Neuronal stem cell (in vitro differentiated cells): Measurements from ENCODE around the gene RAPH1.

Experiments
- DNase-seq: peaks from one replicate; pipeline ENCODE4 v3.0.0-alpha.2; 2013; ENCODE audit warnings: low spot score
- H2AFZ ChIP-seq: one replicate; pipeline ENCODE4 v1.6.1; 2013; ENCODE audit warnings: mild to moderate bottlenecking, low read length, inconsistent platforms
- H2AK5ac ChIP-seq: 2 replicates; pipeline ENCODE4 v1.6.1; 2013; ENCODE audit warnings: low read depth, mild to moderate bottlenecking, inconsistent platforms, low read length, moderate library complexity, mixed read lengths
- H2BK120ac ChIP-seq: 2 replicates; pipeline ENCODE4 v1.6.1; 2013; ENCODE audit warnings: low read depth, mild to moderate bottlenecking, inconsistent platforms, low read length, moderate library complexity, mixed read lengths
- H2BK12ac ChIP-seq: one replicate; pipeline ENCODE4 v1.6.1; 2013; ENCODE audit warnings: low read length, inconsistent platforms
- H2BK15ac ChIP-seq: 2 replicates; pipeline ENCODE4 v1.6.1; 2013; ENCODE audit warnings: mild to moderate bottlenecking, low read length, inconsistent platforms, mixed read lengths
- H2BK5ac ChIP-seq: one replicate; pipeline ENCODE4 v1.6.1; 2013; ENCODE audit warnings: inconsistent platforms, mild to moderate bottlenecking, low read length, moderate library complexity
- H3K14ac ChIP-seq: one replicate; pipeline ENCODE4 v1.6.1; 2013; ENCODE audit warnings: low read length, inconsistent platforms
- H3K18ac ChIP-seq: 2 replicates; pipeline ENCODE4 v1.6.1; 2013; ENCODE audit warnings: low read length, inconsistent platforms
- H3K23ac ChIP-seq: 2 replicates; pipeline ENCODE4 v1.6.1; 2013; ENCODE audit warnings: low read depth, mild to moderate bottlenecking, mixed read lengths, low read length, inconsistent platforms; ENCODE audit not compliant: poor library complexity
- H3K27ac ChIP-seq: replicated peaks from 3 replicates; pipeline ENCODE4 v1.5.1; 2013; ENCODE audit warnings: low read length, inconsistent platforms
- H3K27me3 ChIP-seq, 3 experiments: 2 replicates each; pipeline ENCODE4 v1.6.1; 2013; ENCODE audit warnings: low read length in 3 of 3, mild to moderate bottlenecking in 2 of 3, inconsistent platforms in 1 of 3, low read depth in 1 of 3, mixed read lengths in 1 of 3, moderate library complexity in 1 of 3; ENCODE audit not compliant: control insufficient read depth in 3 of 3, insufficient read depth in 3 of 3
- H3K36me3 ChIP-seq, 2 donors: replicated peaks in 1 of 2; 2 replicates each; pipeline ENCODE4 v1.6.1; 2013; ENCODE audit warnings: low read length in 2 of 2; ENCODE audit not compliant: control insufficient read depth in 2 of 2, insufficient read depth in 2 of 2
- H3K4ac ChIP-seq: 2 replicates; pipeline ENCODE4 v1.6.1; 2013; ENCODE audit warnings: inconsistent platforms, mild to moderate bottlenecking, low read length, moderate library complexity
- H3K4me1 ChIP-seq, 2 donors: 1 replicate in 1 of 2; 2 replicates in 1 of 2; pipeline ENCODE4 v1.6.1; 2013; ENCODE audit warnings: low read length in 2 of 2, low read depth in 1 of 2; ENCODE audit not compliant: control insufficient read depth in 2 of 2, insufficient read depth in 1 of 2
- H3K4me2 ChIP-seq: one replicate; pipeline ENCODE4 v1.6.1; 2013; ENCODE audit warnings: mild to moderate bottlenecking, low read length, inconsistent platforms; ENCODE audit not compliant: insufficient read depth, poor library complexity, severe bottlenecking
- H3K4me3 ChIP-seq, 2 donors: 2 replicates each; pipeline ENCODE4 v1.5.1; 2013; ENCODE audit warnings: low read length in 2 of 2, mild to moderate bottlenecking in 2 of 2, inconsistent platforms in 1 of 2, moderate library complexity in 1 of 2
- H3K79me1 ChIP-seq: one replicate; pipeline ENCODE4 v1.6.1; 2013; ENCODE audit warnings: low read depth, mild to moderate bottlenecking, inconsistent platforms, low read length, moderate library complexity
- H3K9ac ChIP-seq: one replicate; pipeline ENCODE4 v1.6.1; 2013; ENCODE audit warnings: mild to moderate bottlenecking, low read depth, low read length, inconsistent platforms; ENCODE audit not compliant: poor library complexity
- H3K9me3 ChIP-seq, 2 donors: replicated peaks in 1 of 2; 2 replicates each; pipeline versions ENCODE3 to v1.6.1; 2013; ENCODE audit warnings: low read length in 2 of 2, mild to moderate bottlenecking in 2 of 2, inconsistent platforms in 1 of 2, low read depth in 1 of 2, mixed read lengths in 1 of 2, moderate library complexity in 1 of 2; ENCODE audit not compliant: control insufficient read depth in 2 of 2, insufficient read depth in 1 of 2
- H4K8ac ChIP-seq: one replicate; pipeline ENCODE4 v1.6.1; 2013; ENCODE audit warnings: low read depth, mild to moderate bottlenecking, inconsistent platforms, low read length, moderate library complexity
- H4K91ac ChIP-seq: one replicate; pipeline ENCODE4 v1.6.1; 2013; ENCODE audit warnings: low read length, low read depth, mild to moderate bottlenecking, inconsistent platforms; ENCODE audit not compliant: poor library complexity
- WGBS, 2 donors: extraction: QIAGEN DNeasy Blood & Tissue Kit; methylation state at CpG; one replicate each; pipeline ENCODE4 v1.1.7; 2013; ENCODE audit warnings: missing lambda C conversion rate in 2 of 2, mixed read lengths in 1 of 2; ENCODE audit not compliant: insufficient read length in 2 of 2, insufficient replicate concordance in 1 of 2; ENCODE audit errors: extremely low coverage in 2 of 2; 5-methylcytosine and 5-hydroxymethylcytosine counted together

RAPH1 gene

DNA sequence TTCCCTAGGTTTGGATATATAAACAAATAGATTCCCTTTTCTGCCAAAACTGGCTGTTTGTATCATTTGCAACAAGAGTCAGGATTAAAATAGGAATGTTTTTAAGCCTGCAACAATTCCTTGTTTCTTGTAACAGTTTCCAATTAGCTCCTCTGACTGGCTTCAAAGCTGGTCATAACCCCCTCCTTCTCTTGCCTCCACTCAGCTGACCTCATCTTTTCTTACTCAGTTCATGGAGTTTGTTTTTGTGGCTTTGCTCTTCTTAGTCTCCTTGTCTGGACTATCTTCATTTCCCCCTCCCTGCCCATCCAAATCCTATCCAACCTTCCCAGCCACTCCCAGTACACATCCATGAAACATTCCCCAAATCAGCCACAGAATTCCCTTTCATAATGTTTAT is 14.3 kb upstream of the RAPH1 start:
- Histone ChIP-seq H3K9me3 (no peaks in the 10 kb centered on the region), H3K4me1 (no peaks in the 10 kb centered on the region), H3K27me3 (peaks cover 0 to 6% (median 0%) of the 10 kb centered on the region in 3 experiments), H2AK5ac (no peak overlapping the region), H2BK5ac (no peak overlapping the region), H2AFZ (no peak overlapping the region), H4K91ac (no peak overlapping the region), H3K18ac (no peak overlapping the region), H3K27ac (no peak overlapping the region), H3K4me2 (no peak overlapping the region), H2BK15ac (no peak overlapping the region), H3K79me1 (no peaks in the 10 kb centered on the region), H3K14ac (no peak overlapping the region), H3K4ac (no peak overlapping the region), H4K8ac (no peak overlapping the region), H3K36me3 (no peaks in the 10 kb centered on the region), H3K23ac (no peak overlapping the region), H2BK12ac (no peak overlapping the region), H3K9ac (no peak overlapping the region), H2BK120ac (no peak overlapping the region), H3K4me3 (no peak overlapping the region)
- DNase-seq = no peak

DNA sequence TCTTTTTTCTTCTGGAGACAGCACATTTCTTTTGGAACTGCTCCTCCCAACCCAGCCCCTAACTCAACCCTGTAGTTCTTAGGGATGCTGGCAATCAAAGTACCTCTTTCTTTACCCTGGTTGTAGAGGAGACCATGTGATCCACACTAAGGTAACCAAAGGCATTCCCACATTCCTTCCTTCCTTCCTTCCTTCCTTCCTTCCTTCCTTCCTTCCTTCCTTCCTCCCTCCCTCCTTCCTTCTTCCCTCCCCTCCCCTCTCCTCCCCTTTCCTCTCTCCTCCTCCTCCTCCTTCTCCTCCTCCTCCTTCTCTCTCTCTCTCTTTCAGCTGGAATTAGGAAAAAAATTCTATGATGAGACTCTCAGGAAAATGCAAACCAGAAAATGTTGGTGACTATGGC is 13.8 kb upstream of the RAPH1 start:
- Histone ChIP-seq H2BK15ac (no peak overlapping the region), H2BK5ac (no peak overlapping the region), H3K79me1 (no peaks in the 10 kb centered on the region), H2AK5ac (no peak overlapping the region), H4K91ac (no peak overlapping the region), H3K4me1 (no peaks in the 10 kb centered on the region), H3K4me3 (no peak overlapping the region), H2BK120ac (no peak overlapping the region), H3K27ac (no peak overlapping the region), H2BK12ac (no peak overlapping the region), H4K8ac (no peak overlapping the region), H3K4ac (no peak overlapping the region), H3K14ac (no peak overlapping the region), H3K4me2 (no peak overlapping the region), H3K27me3 (peaks cover 0 to 6% (median 0%) of the 10 kb centered on the region in 3 experiments), H3K23ac (no peak overlapping the region), H3K36me3 (no peaks in the 10 kb centered on the region), H2AFZ (no peak overlapping the region), H3K9ac (no peak overlapping the region), H3K9me3 (no peaks in the 10 kb centered on the region), H3K18ac (no peak overlapping the region)
- no peak for DNase-seq

DNA sequence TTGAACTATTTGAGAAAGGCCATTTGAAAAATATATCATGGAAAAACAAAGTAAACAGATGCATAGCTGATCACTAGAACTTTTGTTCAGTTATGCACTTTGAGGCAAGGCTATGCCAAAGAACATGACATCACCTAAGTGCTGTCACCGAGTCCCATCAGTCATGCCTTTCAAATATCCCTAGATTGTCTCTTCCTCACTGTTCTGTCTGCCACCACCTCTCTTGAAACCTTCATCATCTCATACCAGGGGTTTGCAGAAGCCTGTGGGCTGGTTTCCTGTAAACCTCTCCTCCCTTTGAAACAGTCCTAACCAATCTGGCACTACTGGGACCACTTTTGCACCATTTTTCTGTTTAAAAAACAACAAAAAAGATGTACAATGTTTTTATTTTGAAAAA is 12.3 kb upstream of the RAPH1 start:
- Histone ChIP-seq H3K9me3 (no peaks in the 10 kb centered on the region), H2AFZ (no peak overlapping the region), H2BK120ac (no peak overlapping the region), H3K79me1 (no peaks in the 10 kb centered on the region), H4K91ac (no peak overlapping the region), H3K4me2 (no peak overlapping the region), H3K4ac (no peak overlapping the region), H2BK5ac (no peak overlapping the region), H3K18ac (no peak overlapping the region), H3K4me1 (no peaks in the 10 kb centered on the region), H3K36me3 (no peaks in the 10 kb centered on the region), H3K27me3 (peaks cover 0 to 6% (median 0%) of the 10 kb centered on the region in 3 experiments), H3K4me3 (no peak overlapping the region), H3K9ac (no peak overlapping the region), H3K23ac (no peak overlapping the region), H2AK5ac (no peak overlapping the region), H3K27ac (no peak overlapping the region), H2BK12ac (no peak overlapping the region), H4K8ac (no peak overlapping the region), H2BK15ac (no peak overlapping the region), H3K14ac (no peak overlapping the region)
- no peak for DNase-seq
- WGBS, 2 donors = no CpG with 5 or more reads among the region's 1 CpG

DNA sequence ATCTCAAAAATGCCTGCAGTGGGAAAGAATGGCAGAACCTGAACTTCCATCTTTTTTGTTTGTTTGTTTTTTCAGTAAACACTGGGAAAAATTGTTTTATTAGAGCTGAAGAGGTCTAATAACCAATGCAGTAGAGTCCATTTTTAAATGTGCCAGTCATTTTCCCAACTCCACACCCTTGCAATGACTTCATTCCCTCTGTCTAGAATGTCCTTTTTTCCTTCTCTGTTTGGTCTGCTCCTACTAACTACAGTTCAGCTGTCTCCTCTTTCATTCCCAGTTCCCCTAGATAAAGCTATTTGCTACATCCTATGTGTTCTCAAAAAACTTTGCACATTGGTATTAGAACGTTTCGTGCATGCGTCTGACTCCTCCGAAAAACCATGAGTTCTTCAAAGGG is 9.3 kb upstream of the RAPH1 start:
- Histone ChIP-seq H3K4me2 (no peak overlapping the region), H3K4me1 (no peaks in the 10 kb centered on the region), H2BK5ac (no peak overlapping the region), H3K23ac (no peak overlapping the region), H3K14ac (no peak overlapping the region), H3K4ac (no peak overlapping the region), H3K9ac (no peak overlapping the region), H2BK120ac (no peak overlapping the region), H3K36me3 (no peaks in the 10 kb centered on the region), H4K8ac (no peak overlapping the region), H3K27ac (no peak overlapping the region), H4K91ac (no peak overlapping the region), H3K9me3 (no peaks in the 10 kb centered on the region), H3K79me1 (no peaks in the 10 kb centered on the region), H3K27me3 (peaks cover 0 to 6% (median 0%) of the 10 kb centered on the region in 3 experiments), H2AFZ (no peak overlapping the region), H2BK15ac (no peak overlapping the region), H3K4me3 (no peak overlapping the region), H2AK5ac (no peak overlapping the region), H3K18ac (no peak overlapping the region), H2BK12ac (no peak overlapping the region)
- no CpG with 5 or more reads among the region's 4 CpGs for WGBS, 2 donors
- DNase-seq = no peak
